Measurements from ENCODE around the gene SLC22A23.

SLC22A23 gene

DNA sequence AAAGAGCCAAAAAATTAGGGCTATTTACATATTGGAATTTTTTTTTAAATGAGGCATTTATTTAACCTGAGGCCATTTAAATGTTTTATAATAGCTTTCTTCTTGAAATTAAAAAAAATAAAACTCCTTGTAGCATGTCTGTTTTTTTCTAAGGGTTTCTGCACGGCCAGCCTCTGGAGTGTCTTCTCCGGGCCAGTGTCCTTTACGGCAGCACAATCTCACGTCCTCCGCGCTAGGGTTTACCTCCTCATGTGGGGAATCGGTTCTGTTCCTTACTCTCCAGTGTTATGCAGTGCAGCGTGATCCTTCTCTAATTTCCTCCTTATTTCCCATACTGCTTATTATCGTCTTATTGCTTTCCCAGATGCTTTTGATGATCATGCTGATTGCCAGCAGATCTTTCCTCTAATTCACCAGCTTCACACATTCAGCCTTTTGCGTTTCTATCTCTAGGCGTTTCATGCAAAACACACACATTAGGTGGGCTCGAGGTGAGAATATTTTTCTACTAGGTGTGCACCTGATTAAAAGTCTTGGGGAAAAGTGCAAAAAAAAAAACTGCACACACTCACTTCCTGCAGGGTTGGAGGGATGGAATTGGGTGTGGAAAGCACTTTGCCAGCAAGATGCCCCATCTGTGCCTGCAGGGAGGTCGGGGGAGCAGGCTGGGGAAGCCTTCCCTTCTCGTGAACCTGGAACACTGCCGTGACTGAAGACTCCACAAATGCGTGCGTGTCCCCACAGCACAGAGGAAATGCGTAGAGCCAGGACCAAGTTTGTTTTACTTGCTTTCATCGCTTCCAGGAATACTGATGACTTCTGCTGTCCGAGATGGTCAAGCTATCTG lies 142.0 kb downstream of the SLC22A23 start:
- no peak for DNase-seq

DNA sequence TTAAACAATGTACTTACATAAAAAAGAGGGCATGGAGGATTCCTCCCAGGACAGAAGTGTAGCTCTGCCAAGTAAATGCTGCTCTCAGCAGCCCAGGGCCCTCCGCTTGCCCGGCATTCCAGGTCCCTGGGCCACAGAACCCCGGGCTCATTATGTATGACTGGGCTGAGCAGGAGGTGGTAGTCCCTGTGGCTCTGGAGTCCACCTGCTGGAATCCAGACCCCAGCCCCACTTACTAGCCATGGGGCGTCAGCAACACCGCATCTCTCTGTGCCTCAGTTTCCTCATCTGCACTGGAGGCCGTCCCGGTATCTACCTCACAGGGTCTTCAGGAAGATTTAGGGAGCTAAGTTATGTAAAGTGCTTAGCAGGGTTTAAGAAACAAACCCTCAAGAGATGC lies 142.7 kb downstream of the SLC22A23 start:
- DNase-seq, result no peak

DNA sequence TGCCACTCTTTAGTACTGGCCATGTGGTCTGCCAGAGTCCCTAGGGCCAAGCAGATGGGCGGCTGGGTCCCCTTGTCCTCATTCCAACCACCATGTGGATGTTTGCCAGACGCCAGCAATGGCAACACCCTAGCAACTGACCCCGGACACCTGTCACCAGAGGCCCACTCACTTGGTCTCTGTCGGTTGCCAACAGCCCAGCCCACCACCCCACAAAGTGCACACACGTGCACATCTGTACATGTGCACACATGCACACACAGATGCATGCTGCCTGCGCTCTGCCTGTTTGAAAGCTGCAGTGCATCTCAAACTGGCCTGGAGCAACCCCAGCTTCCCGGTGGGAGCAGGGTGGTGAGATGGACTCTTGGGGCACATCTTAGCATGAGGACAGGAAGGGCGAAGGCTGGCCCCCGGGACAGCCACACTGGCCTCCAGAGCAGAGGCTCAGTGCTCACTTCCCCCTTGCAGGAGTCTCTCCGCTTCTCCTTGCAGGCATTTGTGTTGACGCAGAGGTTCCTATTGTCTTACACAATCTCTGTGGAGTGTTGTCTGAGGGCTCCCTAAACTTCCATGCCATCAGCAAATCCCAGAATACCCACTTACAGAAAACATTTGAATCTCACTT lies 144.1 kb downstream of the SLC22A23 start:
- DNase-seq, result no peak

DNA sequence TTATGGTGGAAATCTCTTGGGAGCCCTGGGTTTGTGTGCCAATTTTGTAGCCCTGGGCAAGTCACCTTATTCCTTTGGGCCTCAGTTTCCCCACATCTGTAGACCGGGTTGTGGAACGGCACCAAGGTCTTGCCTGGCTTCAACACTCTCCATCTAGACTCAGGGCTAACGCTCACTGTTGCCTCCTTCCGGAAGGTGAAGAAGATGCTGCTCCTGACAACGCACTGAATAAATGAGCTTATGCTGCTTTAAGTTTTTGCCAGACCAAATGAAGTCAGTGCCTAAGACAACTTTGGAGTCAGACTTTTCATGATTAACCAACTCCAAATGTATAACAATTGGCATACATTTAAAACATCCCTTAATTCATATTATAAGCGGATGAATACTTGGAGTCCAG lies 145.0 kb downstream of the SLC22A23 start:
- no peak for DNase-seq

DNA sequence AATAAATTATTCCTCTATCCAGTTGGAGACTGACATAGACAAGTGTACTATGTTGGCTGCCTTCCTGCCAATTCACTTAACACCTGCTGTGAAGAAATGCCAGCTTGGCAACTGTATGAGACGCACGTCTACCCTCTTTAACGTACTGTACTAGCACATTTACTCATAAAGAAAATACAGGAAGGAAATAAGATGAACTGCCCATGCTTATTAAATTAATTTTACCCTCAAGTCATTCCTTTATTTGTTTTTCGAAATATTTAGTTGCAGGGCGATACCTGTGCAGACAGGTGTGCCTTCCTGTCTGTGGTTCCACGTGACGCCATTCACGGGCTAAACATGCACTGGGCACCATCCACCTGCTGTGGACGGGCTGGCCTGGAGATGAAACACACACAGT lies 146.1 kb downstream of the SLC22A23 start:
- DNase-seq, result no peak

DNA sequence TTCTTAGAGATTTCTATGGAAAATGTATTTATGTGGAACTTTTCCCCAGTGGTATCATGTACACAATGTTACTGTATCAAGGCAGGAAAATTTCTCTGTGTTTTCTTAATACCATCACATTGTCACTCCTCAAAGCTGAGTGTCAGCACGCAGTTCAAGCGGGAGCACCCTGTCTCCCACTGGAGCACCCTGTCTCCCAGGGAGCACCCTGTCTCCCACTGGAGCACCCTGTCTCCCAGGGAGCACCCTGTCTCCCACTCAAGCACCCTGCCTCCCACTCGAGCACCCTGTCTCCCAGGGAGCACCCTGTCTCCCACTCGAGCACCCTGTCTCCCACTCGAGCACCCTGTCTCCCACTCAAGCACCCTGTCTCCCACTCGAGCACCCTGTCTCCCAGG lies 146.8 kb downstream of the SLC22A23 start:
- DNase-seq, result no peak

DNA sequence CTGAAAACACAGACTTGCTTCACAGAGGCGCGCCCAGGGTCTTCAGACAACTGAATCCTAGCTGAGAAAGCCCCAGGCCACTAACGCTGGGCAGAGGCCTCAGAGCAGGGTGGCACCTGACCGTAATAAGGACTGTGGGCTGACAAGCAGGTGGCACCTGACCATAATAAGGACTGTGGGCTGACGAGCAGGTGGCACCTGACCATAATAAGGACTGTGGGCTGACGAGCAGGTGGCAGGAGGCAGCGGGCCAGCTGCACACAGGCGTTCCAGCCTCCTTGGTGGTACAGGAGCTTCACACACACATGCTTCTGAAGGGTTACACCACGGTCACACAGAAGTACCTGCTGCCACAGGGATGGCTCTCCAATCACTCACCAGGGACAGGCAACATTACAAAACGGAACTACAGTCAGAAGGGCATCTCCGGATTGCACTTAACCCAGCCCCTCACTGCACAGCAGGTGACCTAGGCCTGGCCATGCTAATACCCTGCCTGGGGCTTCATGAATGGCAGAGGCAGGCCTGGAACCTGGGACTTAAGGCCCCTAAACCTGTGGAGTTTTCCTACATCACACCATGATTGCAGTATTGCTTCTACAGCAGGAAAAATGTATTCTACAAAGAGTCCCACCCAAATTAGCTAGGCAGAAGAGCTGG lies 147.3 kb downstream of the SLC22A23 start:
- no peak for DNase-seq

DNA sequence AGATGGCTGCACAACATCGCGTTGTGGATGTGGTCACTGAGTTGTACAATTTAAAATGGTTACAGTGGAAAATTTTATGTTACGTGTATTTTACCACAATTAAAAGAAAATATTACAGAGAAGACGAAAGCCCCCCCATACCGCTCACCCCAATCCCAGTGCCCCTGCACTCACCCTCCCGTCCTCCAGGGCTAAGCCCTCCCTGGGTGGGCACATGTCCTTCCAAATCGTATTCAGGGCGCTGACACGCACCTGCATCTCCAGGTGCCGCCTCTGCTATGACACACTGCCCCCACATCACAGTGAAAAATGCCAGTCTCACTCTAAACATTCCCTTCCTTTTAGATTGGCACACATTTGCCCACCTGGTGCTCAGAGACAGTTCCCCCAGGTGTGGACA lies 148.7 kb downstream of the SLC22A23 start:
- no peak for DNase-seq

DNA sequence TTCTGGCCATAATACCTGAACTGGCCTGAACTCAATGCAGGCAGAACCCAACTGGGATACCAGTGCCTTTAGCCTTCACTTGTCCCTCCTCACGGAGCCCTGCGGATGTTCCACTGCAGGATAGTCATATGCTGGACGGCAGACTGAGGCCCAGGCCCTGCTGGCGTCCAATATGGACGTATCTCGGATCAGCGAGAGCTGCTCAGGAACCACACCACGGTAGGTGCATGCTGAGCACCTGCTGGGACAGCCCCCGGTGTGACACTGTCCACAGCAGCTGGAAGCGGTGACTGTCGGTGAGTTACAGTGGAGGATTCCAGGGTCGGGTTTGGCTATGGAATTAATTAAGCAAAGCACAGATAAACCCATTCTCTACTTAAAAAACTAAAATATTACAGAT lies 149.4 kb downstream of the SLC22A23 start:
- DNase-seq, result no peak

DNA sequence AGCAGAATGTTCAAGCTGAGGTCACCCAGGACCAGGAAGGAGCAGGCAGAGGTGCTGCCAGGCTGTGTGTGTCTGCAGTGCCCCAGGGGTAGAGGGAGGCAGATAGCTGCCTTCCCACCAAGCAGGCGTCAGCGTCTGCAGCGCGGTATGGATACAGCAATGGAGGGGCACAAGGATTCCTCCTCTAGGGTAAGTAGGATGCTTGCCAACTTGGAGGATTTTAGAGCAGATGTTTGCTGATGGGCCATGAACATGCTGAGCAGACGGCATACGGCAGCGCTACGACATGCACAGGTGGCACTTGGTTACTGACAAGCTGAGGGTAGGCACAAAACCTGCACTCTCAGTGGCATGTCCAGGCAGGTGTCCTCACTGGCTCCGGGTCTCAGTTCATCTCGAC lies 150.0 kb downstream of the SLC22A23 start:
- no peak for DNase-seq

DNA sequence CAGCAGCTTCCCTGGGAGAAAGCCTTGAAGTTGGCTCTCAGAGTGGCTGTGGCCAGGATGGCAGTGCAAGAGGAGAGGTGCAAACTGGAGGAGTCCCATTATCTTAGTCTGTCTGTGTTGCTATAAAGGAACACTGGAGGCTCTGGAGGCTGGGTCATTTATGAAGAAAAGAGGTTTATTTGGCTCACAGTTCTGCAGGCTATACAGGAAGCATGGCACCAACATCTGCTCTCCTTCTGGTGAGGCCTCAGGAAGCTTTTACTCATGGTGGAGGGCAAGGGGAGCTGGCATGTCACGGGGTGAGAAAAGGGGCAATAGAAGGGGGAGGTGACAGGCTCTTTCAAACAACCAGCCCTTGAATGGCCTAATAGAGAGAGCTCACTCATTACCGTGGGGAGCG lies 151.0 kb downstream of the SLC22A23 start:
- DNase-seq, result no peak

DNA sequence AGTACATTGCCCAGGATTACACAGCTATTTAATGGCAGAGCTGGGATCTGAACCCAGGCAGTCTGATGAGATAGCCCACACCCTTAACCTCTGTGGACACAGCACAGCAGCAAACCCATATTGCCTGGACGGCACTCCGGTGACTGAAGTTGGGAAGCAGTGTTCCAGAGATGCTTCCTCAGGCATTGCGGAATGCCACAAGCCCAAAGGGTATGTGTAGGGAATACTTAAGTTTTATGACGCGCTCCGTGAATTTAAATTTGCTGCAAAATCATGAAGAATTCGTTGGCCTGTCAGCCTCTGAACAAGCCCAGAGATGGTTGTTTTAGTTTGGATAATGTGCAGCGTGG lies 151.7 kb downstream of the SLC22A23 start:
- DNase-seq, result no peak

DNA sequence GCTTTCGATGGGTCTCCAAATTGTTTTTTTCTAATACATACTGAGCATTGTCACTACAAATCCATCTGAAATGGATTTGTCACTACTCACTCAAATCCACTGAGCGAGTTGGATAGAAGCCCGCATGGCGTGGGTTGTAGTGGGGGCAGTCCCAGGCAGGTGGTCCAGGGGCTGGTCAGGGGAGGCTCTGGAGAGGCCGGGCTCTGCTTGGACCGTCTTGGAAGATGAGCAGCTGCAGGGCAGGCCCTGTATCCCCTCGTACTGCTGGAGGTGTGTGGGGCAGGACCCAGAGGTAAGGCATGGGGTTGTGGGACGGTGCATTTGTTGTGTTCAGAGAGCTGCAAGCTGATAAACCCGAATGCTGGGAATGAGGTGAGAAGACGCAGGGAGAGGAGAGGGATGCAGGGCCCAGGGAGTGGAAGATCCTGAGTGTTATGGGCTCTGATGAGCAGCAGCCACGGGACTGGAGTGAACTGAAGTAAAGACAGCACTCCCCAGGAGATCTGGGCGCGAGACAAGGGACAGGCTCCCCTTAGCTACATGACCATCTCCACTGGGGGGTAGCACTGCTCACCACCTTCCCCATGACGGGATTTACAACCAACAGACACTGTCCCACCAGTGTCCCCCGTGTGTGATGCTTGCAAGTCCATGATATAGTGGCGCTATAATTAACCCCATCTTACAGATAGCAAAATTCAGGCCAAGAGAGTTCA lies 152.2 kb downstream of the SLC22A23 start:
- no peak for DNase-seq

DNA sequence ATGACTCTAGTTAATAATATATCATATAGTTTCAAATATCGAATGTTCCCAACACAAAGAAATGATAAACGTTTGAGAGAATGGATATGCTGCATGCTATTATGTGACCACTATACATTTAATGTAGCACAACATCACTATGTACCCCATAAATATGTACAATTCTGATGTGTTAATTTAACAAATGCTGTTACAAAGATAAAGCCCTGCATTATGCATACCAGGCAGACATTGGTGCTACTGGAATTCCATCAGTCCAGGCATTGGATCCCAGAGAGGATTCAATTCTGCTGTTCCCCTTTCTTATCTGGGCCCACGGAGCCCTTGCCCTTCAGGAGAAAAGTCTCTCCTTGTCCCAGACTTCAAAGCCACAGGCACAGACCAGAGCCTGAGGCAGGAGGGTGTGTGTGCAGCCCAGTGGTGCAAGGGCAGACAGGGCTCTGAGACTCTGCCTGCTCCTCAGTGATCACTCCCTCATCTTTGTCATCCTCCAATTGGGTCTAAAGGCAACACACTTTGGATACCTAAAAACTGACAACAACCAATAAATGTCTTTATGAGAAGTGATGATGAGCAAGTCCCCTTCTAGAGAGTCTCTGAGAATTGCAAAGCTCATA lies 152.9 kb downstream of the SLC22A23 start:
- DNase-seq, result no peak

DNA sequence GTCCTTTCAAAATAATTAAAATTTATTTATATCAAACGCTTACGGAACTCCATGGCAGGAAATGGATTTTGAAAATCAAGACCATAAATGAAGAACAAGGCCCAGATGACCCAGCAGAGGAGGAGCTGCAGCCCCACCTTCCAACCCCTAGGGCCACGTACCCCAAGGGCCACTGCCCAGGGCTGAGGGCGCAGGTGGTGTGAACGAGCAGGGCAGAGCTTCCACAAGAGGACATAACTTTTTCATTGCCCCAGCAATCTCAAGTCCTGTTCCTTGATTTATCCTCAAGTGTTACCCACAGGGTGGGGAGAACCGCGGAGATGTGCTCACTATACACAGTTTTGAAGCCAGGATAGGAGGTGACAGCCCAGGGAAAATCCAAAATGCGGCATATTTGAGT lies 155.3 kb downstream of the SLC22A23 start:
- no peak for DNase-seq

DNA sequence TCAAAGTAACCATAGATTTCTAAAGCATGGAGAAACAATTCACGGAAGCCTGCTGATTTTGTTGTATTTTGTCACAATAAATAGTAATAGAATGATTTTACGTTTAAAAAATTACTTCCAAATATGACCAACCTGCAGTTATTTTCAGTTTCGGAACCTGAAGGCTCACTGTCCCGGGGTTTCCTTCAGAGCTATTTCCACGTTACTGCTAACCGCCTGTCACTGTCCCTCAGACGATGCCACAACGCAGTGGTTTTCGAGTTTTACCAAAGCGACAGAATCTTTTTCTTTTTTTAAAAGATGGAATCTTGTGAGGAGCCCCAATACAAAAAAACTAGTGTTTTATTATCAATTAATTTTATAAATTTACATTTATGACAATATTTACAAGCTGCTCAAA lies 157.6 kb downstream of the SLC22A23 start:
- no peak for DNase-seq

DNA sequence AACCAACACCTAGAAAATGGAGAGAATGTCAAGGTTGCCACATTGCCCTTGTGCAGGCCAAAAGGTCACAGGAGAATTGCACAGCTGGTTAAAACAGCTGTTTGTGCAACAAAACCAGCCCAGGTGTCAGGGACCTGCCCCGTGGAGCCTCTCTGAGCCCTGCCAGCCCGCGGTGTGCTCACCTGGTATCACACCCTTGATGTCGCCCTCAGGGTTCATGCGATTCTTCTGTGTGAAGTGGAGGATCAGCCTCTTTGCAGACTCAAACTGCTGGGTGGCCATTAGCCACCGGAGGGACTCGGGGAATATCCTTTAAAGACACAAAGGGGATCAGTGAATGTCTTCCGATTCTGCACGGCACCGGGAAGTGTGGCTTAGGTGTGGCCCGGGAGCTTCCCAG lies 158.9 kb downstream of the SLC22A23 start:
- no peak for DNase-seq

DNA sequence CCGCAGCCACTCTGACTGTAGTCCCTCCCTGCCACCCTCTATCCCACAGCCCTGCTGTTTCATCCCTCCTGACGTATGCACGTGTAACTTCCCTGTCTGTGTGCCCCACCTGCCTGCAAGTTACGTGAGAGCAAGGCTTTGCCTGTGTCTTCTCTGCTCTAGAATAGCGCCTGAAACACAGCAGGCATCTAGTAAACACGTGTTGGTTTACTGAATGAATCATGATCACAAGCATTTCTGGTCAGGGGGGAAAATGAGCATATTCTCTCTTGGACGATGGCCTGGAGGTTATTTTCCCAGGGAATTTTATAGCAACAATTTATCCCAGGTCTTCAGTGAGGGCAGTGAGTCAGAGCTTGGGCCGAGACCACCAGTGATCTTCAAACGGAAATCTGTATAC lies 159.8 kb downstream of the SLC22A23 start:
- DNase-seq, result no peak

DNA sequence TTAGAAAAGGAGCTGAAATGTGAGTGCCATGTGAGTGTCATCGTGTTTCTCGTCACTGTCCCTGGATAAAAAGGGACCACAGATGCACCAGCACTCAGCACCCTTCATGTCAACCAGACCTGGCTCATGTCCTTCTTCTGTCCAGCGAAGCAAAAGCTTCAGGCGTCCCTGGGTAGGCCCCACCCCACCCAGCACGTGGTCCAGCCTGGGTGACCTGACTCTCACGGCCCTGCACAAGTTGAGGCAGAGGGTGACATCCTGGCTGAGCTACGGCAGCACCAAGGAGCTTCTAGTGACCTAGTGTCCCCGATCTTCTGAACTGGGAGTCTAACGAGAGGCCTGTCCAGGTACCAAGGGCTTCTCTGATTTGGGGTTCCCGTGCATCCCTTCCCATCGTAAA lies 160.3 kb downstream of the SLC22A23 start:
- DNase-seq, result no peak

DNA sequence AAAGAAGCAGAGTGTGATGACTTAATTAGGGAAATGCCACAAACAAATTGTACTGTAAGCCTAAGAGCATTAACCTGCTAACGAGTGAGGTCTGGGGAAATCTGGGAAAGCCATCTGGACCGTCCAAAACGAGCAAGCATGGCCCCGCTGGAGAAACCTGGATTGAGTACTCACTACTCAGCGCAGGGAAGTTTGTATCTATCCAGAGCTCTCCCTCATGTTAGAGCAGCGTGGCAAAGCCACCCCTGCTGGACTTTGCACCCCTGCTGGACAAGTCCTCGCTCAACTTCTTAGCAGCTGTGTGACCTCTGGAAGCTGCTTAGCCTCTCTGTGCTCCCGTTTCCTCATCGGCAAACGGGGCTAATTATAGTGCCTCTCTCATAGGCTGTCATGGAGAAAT lies 160.8 kb downstream of the SLC22A23 start:
- no peak for DNase-seq

DNA sequence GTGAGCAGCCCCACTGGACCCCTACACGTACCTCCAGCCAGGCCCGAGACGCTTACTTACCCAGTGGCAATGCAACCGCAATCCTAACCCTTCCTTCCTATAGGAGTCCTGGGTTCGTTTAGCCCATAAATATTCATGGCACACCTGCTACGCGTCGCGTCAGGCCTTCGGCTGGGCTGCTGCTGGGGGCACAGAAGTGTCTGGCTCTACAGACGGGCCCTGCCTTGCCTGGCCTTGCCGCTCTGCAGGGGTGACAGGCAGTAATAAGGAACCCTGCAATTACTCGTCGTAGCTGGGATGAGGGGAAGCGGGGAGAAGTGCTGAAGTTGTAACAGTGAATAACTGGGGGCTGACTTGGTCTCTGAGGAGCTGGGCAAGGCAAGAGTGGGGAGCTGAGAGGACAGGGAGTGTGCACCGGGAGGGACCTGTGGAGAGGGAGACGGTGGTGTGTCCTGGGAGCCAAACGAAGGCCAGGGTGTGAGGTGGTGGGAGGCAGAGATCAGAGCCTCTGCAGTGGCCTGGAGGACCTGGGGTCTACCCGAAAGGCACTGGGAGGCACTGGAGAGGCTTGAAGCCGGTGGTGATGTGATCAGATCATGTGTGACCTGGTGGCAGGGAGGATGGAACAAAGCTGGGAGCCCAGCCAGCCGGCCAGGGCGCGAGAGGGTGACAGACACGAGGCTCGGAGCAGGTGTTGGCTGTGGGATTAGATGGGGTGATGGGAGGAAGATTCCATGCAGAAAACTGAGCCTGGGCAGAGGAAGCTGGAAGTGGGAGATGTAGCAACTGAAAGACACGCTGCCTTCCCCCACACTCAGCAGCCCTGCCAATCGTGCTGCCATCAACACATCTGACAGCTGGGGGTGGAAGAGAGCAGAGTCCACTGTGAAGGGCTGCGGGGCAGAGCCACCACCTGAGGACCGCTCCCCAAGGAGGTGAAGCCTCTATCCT lies 161.7 kb downstream of the SLC22A23 start:
- DNase-seq, result no peak

DNA sequence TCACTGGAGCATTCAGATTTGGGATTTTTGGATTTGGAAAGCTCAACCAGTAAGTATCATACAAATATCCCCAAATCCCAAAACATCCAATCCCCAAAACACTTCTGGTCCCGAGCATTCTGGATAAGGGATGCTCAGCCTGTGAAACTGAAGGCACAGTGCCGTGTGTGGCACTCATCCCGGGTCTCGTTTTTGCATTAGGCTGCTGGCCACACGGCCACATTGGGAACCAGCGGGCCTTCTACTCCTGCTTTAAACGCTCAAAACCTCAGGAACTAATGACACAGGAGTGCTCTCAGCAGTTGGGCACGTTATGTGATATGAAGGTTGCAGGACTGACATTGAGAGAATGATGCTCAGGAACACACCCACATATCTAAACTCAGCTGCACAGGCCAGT lies 162.5 kb downstream of the SLC22A23 start:
- DNase-seq, result no peak

Measured in CD4-positive, alpha-beta T cell treated with Interleukin-17A for 4 hours (primary cell).